ENCODE measurements around the gene ESAM. TPM values are rescaled to one million over a fixed set of nuclear protein-coding genes. Genes with fewer than 3 reads are reported as not detected.
A peak's percentile ranks its signal among the peaks of the same experiment; 100 is the strongest.

The ESAM gene
- total RNA-seq, 4 donors from 2014 or later, result 188 to 294 (median 243) TPM

DNA sequence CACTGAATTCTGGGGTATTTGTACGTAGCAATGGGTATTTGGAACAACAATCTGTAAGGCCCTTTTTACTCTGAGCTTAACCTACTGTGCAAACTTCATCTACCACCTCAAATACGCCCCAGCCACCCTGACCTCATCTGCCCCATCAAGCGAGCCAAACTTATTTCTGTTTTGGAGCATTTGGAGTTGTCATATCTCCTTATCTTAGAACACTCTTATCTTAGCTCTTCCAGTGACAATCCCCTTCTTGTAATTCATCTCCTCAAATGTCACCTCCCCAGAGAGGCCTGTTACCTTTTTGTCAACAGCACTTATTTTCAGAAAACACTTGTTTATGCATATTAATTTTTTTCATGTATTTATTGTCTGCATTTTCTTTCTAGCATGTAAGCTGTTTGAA is 42.8 kb upstream of the ESAM start:
- WGBS, 2 donors, result 92% methylated on average over 3 of the region's 3 CpGs
- Histone ChIP-seq H3K4me3 (replicated peaks in 1 of 3) (no peak overlapping the region), H3K36me3 (no peaks in the 10 kb centered on the region), H3K4me1 (peaks cover 0 to 6% of the 10 kb centered on the region in 2 donors), H3K9me3 (no peaks in the 10 kb centered on the region), H3K27me3 (no peaks in the 10 kb centered on the region), H3K27ac (no peak overlapping the region)
- no peak for DNase-seq
- intact Hi-C loops (cut with DNase I), result no loop called here
- TF ChIP-seq POLR2A (IDR thresholded peaks at IDR 0.05), result no peak
- TF ChIP-seq, protein P1, sequence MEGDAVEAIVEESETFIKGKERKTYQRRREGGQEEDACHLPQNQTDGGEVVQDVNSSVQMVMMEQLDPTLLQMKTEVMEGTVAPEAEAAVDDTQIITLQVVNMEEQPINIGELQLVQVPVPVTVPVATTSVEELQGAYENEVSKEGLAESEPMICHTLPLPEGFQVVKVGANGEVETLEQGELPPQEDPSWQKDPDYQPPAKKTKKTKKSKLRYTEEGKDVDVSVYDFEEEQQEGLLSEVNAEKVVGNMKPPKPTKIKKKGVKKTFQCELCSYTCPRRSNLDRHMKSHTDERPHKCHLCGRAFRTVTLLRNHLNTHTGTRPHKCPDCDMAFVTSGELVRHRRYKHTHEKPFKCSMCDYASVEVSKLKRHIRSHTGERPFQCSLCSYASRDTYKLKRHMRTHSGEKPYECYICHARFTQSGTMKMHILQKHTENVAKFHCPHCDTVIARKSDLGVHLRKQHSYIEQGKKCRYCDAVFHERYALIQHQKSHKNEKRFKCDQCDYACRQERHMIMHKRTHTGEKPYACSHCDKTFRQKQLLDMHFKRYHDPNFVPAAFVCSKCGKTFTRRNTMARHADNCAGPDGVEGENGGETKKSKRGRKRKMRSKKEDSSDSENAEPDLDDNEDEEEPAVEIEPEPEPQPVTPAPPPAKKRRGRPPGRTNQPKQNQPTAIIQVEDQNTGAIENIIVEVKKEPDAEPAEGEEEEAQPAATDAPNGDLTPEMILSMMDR (IDR thresholded peaks at IDR 0.05), result no peak

DNA sequence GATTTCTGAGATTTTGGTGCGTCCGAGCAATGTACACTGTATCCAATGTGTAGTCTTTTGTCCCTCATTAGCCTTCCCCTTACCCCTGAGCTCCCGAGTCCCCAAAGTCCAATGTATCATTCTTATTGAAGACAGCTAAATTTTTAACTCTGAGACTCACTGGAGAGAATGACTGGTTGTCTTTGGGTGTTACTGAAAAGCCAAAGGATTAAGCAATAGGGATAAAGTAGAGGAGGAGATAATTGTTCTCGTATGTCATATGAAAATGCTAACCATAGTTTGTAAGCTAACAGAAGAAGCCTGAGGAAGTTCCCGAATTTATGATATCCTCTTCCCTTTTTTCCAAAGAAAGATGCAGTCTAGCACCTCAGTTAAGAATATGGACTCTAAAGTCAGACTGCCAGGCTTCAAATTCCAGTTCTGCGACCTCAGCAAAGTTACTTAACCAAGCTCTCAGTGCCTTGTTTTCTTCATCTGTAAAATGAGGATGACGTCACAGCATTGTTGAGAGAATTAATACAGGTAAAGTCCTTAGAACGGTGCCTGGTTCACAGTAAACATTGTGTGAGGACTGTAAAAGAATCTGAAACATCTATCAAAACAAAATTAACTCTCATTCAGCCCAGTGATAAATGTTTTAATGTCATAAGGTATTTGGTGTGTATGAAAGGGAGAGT is 39.7 kb upstream of the ESAM start:
- H3K36me3 ChIP-seq, result no peaks in the 10 kb centered on the region
- intact Hi-C loops (cut with DNase I), result no loop called here
- 84 to 85% methylated on average over 8 of the region's 8 CpGs for WGBS, 2 donors
- H3K27ac ChIP-seq, result no peak overlapping the region
- H3K4me3 ChIP-seq (replicated peaks in 1 of 3), result no peak overlapping the region
- no peaks in the 10 kb centered on the region for H3K27me3 ChIP-seq
- H3K4me1 ChIP-seq, result peaks cover 22 to 26% of the 10 kb centered on the region in 2 donors
- DNase-seq, result no peak
- H3K9me3 ChIP-seq, result no peaks in the 10 kb centered on the region
- no peak for TF ChIP-seq POLR2A (IDR thresholded peaks at IDR 0.05)
- TF ChIP-seq, protein P1 (IDR thresholded peaks at IDR 0.05), result no peak

DNA sequence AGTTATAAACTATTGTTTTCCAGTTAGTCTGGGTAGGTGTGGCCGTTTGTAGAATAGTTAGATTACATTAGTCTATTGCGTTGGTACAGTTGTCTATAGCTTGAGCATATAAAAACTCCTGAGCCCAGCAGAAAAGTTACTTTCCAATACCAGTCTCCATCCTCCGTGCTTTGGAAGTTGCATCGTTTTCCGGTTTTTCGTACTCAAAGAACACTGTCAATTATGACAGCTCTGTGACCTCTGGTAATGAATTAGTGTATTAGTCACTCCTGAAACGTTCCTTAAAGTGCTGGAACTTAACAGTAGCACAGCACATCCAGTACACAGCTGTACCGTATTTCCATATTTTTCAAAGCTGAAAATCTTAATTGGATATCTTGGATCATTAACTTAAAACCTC is 38.9 kb upstream of the ESAM start:
- intact Hi-C loops (cut with DNase I), result no loop called here
- peaks cover 22 to 33% of the 10 kb centered on the region in 2 donors for H3K4me1 ChIP-seq
- DNase-seq, result no peak
- no peaks in the 10 kb centered on the region for H3K27me3 ChIP-seq
- TF ChIP-seq, protein P1 (IDR thresholded peaks at IDR 0.05), result no peak
- no peak for TF ChIP-seq POLR2A (IDR thresholded peaks at IDR 0.05)
- WGBS, 2 donors, result 18% methylated on average over 8 of the region's 8 CpGs
- peak overlapping the region; percentile 95 to 98 (median 98) for H3K27ac ChIP-seq
- H3K4me3 ChIP-seq (replicated peaks in 1 of 3), result peak overlapping the region; percentile 54 to 86 (median 72)
- no peaks in the 10 kb centered on the region for H3K9me3 ChIP-seq
- H3K36me3 ChIP-seq, result no peaks in the 10 kb centered on the region

DNA sequence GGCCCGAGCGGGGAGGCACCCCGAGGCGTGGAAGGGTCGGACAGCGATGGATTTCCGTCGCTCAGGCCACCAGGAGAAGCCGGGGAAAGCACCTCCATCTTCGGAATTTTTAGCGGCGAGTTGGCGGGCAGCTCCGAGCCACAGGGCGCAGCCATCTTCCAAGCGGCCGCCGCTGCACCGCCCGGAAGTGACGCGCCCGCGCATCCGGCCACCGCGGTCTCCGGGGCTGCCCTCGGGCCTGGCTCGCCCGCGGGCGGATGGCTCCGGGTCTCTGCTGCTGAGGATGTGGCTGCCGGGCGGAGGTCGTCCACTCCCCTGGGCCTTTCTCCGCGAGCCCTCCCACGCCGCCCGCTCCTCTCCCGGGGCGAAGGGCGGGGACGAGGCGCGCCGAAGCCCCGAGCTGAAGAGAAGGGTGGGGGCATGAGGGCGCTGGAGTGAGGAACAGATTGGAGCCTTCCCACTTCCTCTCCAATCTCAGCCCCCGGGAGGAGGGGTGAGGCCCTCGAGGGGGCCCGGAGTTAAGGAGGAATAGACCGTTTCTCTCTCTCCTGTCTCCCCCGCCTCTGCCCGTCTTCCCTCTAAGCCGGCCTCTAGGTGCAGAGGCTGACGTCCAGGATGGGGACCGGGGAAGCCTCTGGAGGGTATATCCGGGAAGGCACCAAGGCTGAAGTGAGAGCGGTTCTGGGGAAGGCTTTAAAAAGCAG is 38.3 kb upstream of the ESAM start, which contains the start of gene MSANTD2:
Gene MSANTD2 (minus strand): TSS at position 181 of the 704 bp plus-strand sequence. CDS start 26 bp downstream, at position 155.
- Histone ChIP-seq H3K9me3 (no peaks in the 10 kb centered on the region), H3K4me1 (peaks cover 22 to 33% of the 10 kb centered on the region in 2 donors), H3K36me3 (no peaks in the 10 kb centered on the region), H3K4me3 (replicated peaks in 1 of 3) (peak within 1 kb of the TSS; percentile 54 to 86 (median 72)), H3K27ac (peak within 1 kb of the TSS; percentile 95 to 98 (median 98)), H3K27me3 (no peaks in the 10 kb centered on the region)
- TF ChIP-seq POLR2A (IDR thresholded peaks at IDR 0.05), result peak; percentile 52 to 89
- TF ChIP-seq, protein P1 (IDR thresholded peaks at IDR 0.05), result no peak
- 0 to 2% methylated on average over 15 to 30 of the region's 62 CpGs for WGBS, 2 donors
- intact Hi-C loops (cut with DNase I), result no loop called here
- peak; percentile 78 to 80 for DNase-seq

All from thyroid gland (tissue), 4 donors.